IMR-90 (cell line): ENCODE results near the gene RAET1G. TPM values are rescaled to one million over a fixed set of nuclear protein-coding genes. Genes with fewer than 3 reads are reported as not detected.

Experiments
- ATAC-seq: fragments of 200-7000 bp; cut with Tn5 transposase; 2 replicates; pipeline ENCODE4 v1.9.1; 2020; ENCODE audit warnings: low read depth, mild to moderate bottlenecking, moderate library complexity
- BruUV-seq: library from RNA; stranded (reverse); fragments of 400-500 nt; replicated peaks from 2 replicates; lab custom pipeline; 2021; lab: Mats Ljungman, UMichigan
- CTCF ChIA-PET: fragments of 300-600 bp; formaldehyde crosslinking; extraction: SDS; loops from one replicate; lab custom pipeline; 2021; ENCODE audit warnings: antibody characterized with exemption; lab: Yijun Ruan, JAX
- POLR2A ChIA-PET: fragments of 300-600 bp; sonication (Branson Sonifier 250); formaldehyde crosslinking; loops from one replicate; lab custom pipeline; 2022; ENCODE audit warnings: antibody characterized with exemption; ENCODE audit not compliant: unreplicated experiment; lab: Charles Lee
- DNase-seq: peaks from one replicate; pipeline ENCODE4 v3.0.0; 2013
- H2AFZ ChIP-seq: replicated peaks from 2 replicates; pipeline ENCODE3; 2013; ENCODE audit warnings: low read length, mild to moderate bottlenecking; ENCODE audit not compliant: poor library complexity
- H2AK5ac ChIP-seq: 2 replicates; pipeline ENCODE4 v1.6.1; 2013; ENCODE audit warnings: low read depth, low read length, inconsistent platforms
- H2AK9ac ChIP-seq: replicated peaks from 2 replicates; pipeline ENCODE3; 2013; ENCODE audit warnings: mild to moderate bottlenecking, low read depth, low read length, moderate library complexity; ENCODE audit not compliant: poor library complexity
- H2BK120ac ChIP-seq: 2 replicates; pipeline ENCODE4 v1.6.1; 2013; ENCODE audit warnings: low read depth, low read length, inconsistent platforms
- H2BK15ac ChIP-seq: 3 replicates; pipeline ENCODE4 v1.6.1; 2013; ENCODE audit warnings: low read depth, low read length, inconsistent platforms
- H2BK20ac ChIP-seq: 2 replicates; pipeline ENCODE4 v1.6.1; 2013; ENCODE audit warnings: low read depth, mild to moderate bottlenecking, inconsistent platforms, low read length, moderate library complexity
- H2BK5ac ChIP-seq: 2 replicates; pipeline ENCODE4 v1.6.1; 2013; ENCODE audit warnings: mild to moderate bottlenecking, low read depth, low read length, inconsistent platforms; ENCODE audit not compliant: poor library complexity, severe bottlenecking
- H3K14ac ChIP-seq: replicated peaks from 2 replicates; pipeline ENCODE4 v1.6.1; 2013; ENCODE audit warnings: low read depth, low read length, inconsistent platforms
- H3K18ac ChIP-seq: 2 replicates; pipeline ENCODE4 v1.6.1; 2013; ENCODE audit warnings: low read depth, low read length, control low read depth
- H3K23ac ChIP-seq: 2 replicates; pipeline ENCODE4 v1.6.1; 2013; ENCODE audit warnings: low read depth, low read length, inconsistent platforms
- H3K27ac ChIP-seq: 2 replicates; pipeline ENCODE4 v1.5.1; 2013; ENCODE audit warnings: mild to moderate bottlenecking, control low read depth, low read length; ENCODE audit not compliant: insufficient read depth
- H3K27me3 ChIP-seq: 2 replicates; pipeline ENCODE4 v1.6.1; 2013; ENCODE audit warnings: low read length; ENCODE audit not compliant: control insufficient read depth, insufficient read depth
- H3K36me3 ChIP-seq: 2 replicates; pipeline ENCODE4 v1.6.1; 2013; ENCODE audit warnings: low read length, mixed read lengths; ENCODE audit not compliant: control insufficient read depth, insufficient read depth
- H3K4ac ChIP-seq: 2 replicates; pipeline ENCODE4 v1.6.1; 2013; ENCODE audit warnings: low read depth, low read length, inconsistent platforms
- H3K4me1 ChIP-seq: 2 replicates; pipeline ENCODE4 v1.6.1; 2013; ENCODE audit warnings: low read length, mixed read lengths; ENCODE audit not compliant: control insufficient read depth, insufficient read depth
- H3K4me2 ChIP-seq: 2 replicates; pipeline ENCODE4 v1.6.1; 2013; ENCODE audit warnings: low read depth, mild to moderate bottlenecking, control low read depth, low read length, moderate library complexity
- H3K4me3 ChIP-seq: 2 replicates; pipeline ENCODE4 v1.5.1; 2013; ENCODE audit warnings: low read depth, mild to moderate bottlenecking, control low read depth, low read length, moderate library complexity; ENCODE audit not compliant: insufficient read depth
- H3K56ac ChIP-seq: 2 replicates; pipeline ENCODE4 v1.6.1; 2013; ENCODE audit warnings: low read length, inconsistent platforms; ENCODE audit not compliant: insufficient read depth; ENCODE audit errors: extremely low read depth
- H3K79me1 ChIP-seq, 2 experiments: 2 replicates each; pipeline ENCODE4 v1.6.1; 2013; ENCODE audit warnings: low read length in 2 of 2, inconsistent platforms in 1 of 2, low read depth in 1 of 2
- H3K9ac ChIP-seq: 2 replicates; pipeline ENCODE4 v1.6.1; 2013; ENCODE audit warnings: low read depth, low read length, control low read depth
- H3K9me1 ChIP-seq: 2 replicates; pipeline ENCODE4 v1.6.1; 2013; ENCODE audit warnings: low read length, inconsistent platforms; ENCODE audit not compliant: insufficient read depth
- H3K9me3 ChIP-seq: 2 replicates; pipeline ENCODE4 v1.6.1; 2013; ENCODE audit warnings: low read length; ENCODE audit not compliant: control insufficient read depth, insufficient read depth
- H4K20me1 ChIP-seq: 2 replicates; pipeline ENCODE4 v1.6.1; 2013; ENCODE audit warnings: low read length, inconsistent platforms; ENCODE audit not compliant: insufficient read depth
- H4K5ac ChIP-seq: 2 replicates; pipeline ENCODE4 v1.6.1; 2013; ENCODE audit warnings: mild to moderate bottlenecking, low read depth, low read length, control low read depth
- H4K8ac ChIP-seq, 2 experiments: 2 replicates each; pipeline ENCODE4 v1.6.1; 2013; ENCODE audit warnings: low read depth in 2 of 2, low read length in 2 of 2, control low read depth in 1 of 2, inconsistent platforms in 1 of 2
- H4K91ac ChIP-seq: 2 replicates; pipeline ENCODE4 v1.6.1; 2013; ENCODE audit warnings: low read depth, low read length, inconsistent platforms; ENCODE audit not compliant: insufficient read depth
- BHLHE40 ChIP-seq: fragments of 150-350 bp; IDR thresholded peaks from 2 replicates; pipeline ENCODE4 v1.6.1; 2016; ENCODE audit warnings: mild to moderate bottlenecking, low read depth, low read length
- CEBPB ChIP-seq: IDR thresholded peaks from 2 replicates; pipeline ENCODE4 v1.6.1; 2012; ENCODE audit warnings: low read depth, low read length, improper control_type of control experiment
- CHD1 ChIP-seq: IDR thresholded peaks from 2 replicates; pipeline ENCODE4 v1.6.1; 2012; ENCODE audit warnings: low read depth, low read length, improper control_type of control experiment
- CTCF ChIP-seq: conservative IDR thresholded peaks from 2 replicates; pipeline ENCODE4 v1.5.1; 2012; ENCODE audit warnings: mild to moderate bottlenecking, low read depth, low read length, improper control_type of control experiment
- ELK1 ChIP-seq: fragments of 150-350 bp; IDR thresholded peaks from 2 replicates; pipeline ENCODE4 v1.6.1; 2016; ENCODE audit warnings: low read depth, mild to moderate bottlenecking, low read length, moderate library complexity, borderline replicate concordance
- FOS ChIP-seq: fragments of 150-350 bp; IDR thresholded peaks from 2 replicates; pipeline ENCODE4 v1.6.1; 2016; ENCODE audit warnings: low read depth, low read length
- MAFK ChIP-seq: IDR thresholded peaks from 2 replicates; pipeline ENCODE4 v1.6.1; 2012; ENCODE audit warnings: low read depth, low read length, improper control_type of control experiment
- MAZ ChIP-seq: IDR thresholded peaks from 2 replicates; pipeline ENCODE4 v1.6.1; 2012; ENCODE audit warnings: low read depth, mild to moderate bottlenecking, low read length, improper control_type of control experiment, moderate library complexity, borderline replicate concordance
- MXI1 ChIP-seq: IDR thresholded peaks from 2 replicates; pipeline ENCODE4 v1.6.1; 2012; ENCODE audit warnings: low read depth, mild to moderate bottlenecking, low read length, moderate library complexity, borderline replicate concordance
- NFE2L2 ChIP-seq: fragments of 150-350 bp; IDR thresholded peaks from 2 replicates; pipeline ENCODE4 v1.6.1; 2016; ENCODE audit warnings: low read depth, mild to moderate bottlenecking, low read length
- POLR2A ChIP-seq: IDR thresholded peaks from 2 replicates; pipeline ENCODE4 v1.6.1; 2012; ENCODE audit warnings: mild to moderate bottlenecking, low read depth, low read length
- RCOR1 ChIP-seq: IDR thresholded peaks from 2 replicates; pipeline ENCODE4 v1.6.1; 2012; ENCODE audit warnings: mild to moderate bottlenecking, low read length, improper control_type of control experiment; ENCODE audit not compliant: insufficient replicate concordance
- RFX5 ChIP-seq: IDR thresholded peaks from 2 replicates; pipeline ENCODE4 v1.8.0; 2012; ENCODE audit warnings: low read depth, mild to moderate bottlenecking, low read length, moderate library complexity
- SMC3 ChIP-seq: fragments of 150-350 bp; IDR thresholded peaks from 2 replicates; pipeline ENCODE4 v1.6.1; 2016; ENCODE audit warnings: low read depth, mild to moderate bottlenecking, antibody characterized with exemption, low read length, moderate library complexity
- WGBS, 2 experiments: methylation state at CpG; one replicate each; pipeline versions ENCODE4 v1.1.5 to v1.1.7; 2013; ENCODE audit warnings: missing lambda C conversion rate in 2 of 2; ENCODE audit not compliant: insufficient read length in 1 of 2; ENCODE audit errors: extremely low coverage in 2 of 2; 5-methylcytosine and 5-hydroxymethylcytosine counted together
- dilution Hi-C: fragments of 300-500 bp; cut with HindIII; formaldehyde crosslinking; loops from one replicate; pipeline ENCODE4 v1.14.3; 2018; ENCODE audit warnings: low sequenced_read_pairs; ENCODE audit not compliant: unreplicated experiment
- in situ Hi-C: fragments of 300-500 bp; cut with MboI; formaldehyde crosslinking; loops from 3 replicates; pipeline ENCODE4 v1.14.3; 2019; ENCODE audit warnings: low sequenced_read_pairs, inconsistent platforms, mixed read lengths
- intact Hi-C: fragments of 100-400 bp; cut with micrococcal nuclease; formaldehyde crosslinking; loops from 2 replicates; pipeline ENCODE4 v1.10.0; 2022
- polyA plus RNA-seq, 3 experiments: library from polyadenylated mRNA; depleted of rRNA; stranded (reverse); fragments of >200 nt; gene quantifications; 2 replicates each; pipeline ENCODE4 v1.2.3, GENCODE V29; 2012; ENCODE audit warnings: low replicate concordance in 1 of 3
- total RNA-seq: library from RNA; depleted of rRNA; stranded (reverse); fragments of >200 nt; gene quantifications from 2 replicates; pipeline ENCODE4 v1.2.3, GENCODE V29; 2012
- TF ChIP-seq, protein P1 (sequence below): fragments of 150-350 bp; IDR thresholded peaks from 2 replicates; pipeline ENCODE4 v1.6.1; 2017; ENCODE audit warnings: mild to moderate bottlenecking, antibody characterized with exemption, low read length, low read depth

Gene RAET1G
- total and polyA plus RNA-seq, 2 of the 4 experiments (the other 2 are of a cell fraction), result 1.3 to 4.2 TPM

GRCh38 chr6:149939356-149939648 lies 16.4 kb upstream of the RAET1G start:
- no peak overlapping the region for H2BK20ac ChIP-seq
- no peaks in the 10 kb centered on the region for H3K36me3 ChIP-seq
- H3K27ac ChIP-seq, result no peak overlapping the region
- intact Hi-C loops, result loop anchor here (10.0 kb wide), 1 partner anchor 875 kb away; no protein-coding TSS in a partner anchor
- H3K79me1 ChIP-seq, result peaks cover 0 to 2% of the 10 kb centered on the region in 2 experiments; a peak in 1 of 4 replicates
- ChIA-PET POLR2A (no interaction called here), CTCF (no interaction called here)
- no peak overlapping the region for H3K4me3 ChIP-seq
- H4K8ac ChIP-seq, result no peak overlapping the region
- no peak overlapping the region for H2BK120ac ChIP-seq
- no peak overlapping the region for H2BK15ac ChIP-seq
- H2BK5ac ChIP-seq, result no peak overlapping the region
- H3K56ac ChIP-seq, result no peak overlapping the region
- H3K23ac ChIP-seq, result 0 out of 2 replicates have a peak overlapping the region, but pooled peaks have one; percentile 69
- no peak overlapping the region for H2AK9ac ChIP-seq
- H3K4me1 ChIP-seq, result peaks cover 4% of the 10 kb centered on the region; the same call in 1 of the 2 replicates
- no peaks in the 10 kb centered on the region for H3K9me3 ChIP-seq
- TF ChIP-seq POLR2A, result no peak
- no peak for TF ChIP-seq CTCF
- TF ChIP-seq MXI1, result no peak
- TF ChIP-seq SMC3, result no peak
- no peak for TF ChIP-seq RFX5
- TF ChIP-seq CEBPB, result no peak
- no peak for TF ChIP-seq MAZ
- no peak for TF ChIP-seq MAFK
- no peak for TF ChIP-seq BHLHE40
- no peak for TF ChIP-seq ELK1
- TF ChIP-seq, protein P1, sequence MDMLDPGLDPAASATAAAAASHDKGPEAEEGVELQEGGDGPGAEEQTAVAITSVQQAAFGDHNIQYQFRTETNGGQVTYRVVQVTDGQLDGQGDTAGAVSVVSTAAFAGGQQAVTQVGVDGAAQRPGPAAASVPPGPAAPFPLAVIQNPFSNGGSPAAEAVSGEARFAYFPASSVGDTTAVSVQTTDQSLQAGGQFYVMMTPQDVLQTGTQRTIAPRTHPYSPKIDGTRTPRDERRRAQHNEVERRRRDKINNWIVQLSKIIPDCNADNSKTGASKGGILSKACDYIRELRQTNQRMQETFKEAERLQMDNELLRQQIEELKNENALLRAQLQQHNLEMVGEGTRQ, result no peak
- no peak for TF ChIP-seq NFE2L2
- no peak for TF ChIP-seq RCOR1
- TF ChIP-seq CHD1, result no peak
- no peak for TF ChIP-seq FOS
- H3K14ac ChIP-seq, result no peak overlapping the region
- H3K9me1 ChIP-seq, result no peaks in the 10 kb centered on the region
- H3K4me2 ChIP-seq, result no peak overlapping the region
- no peak overlapping the region for H3K9ac ChIP-seq
- H3K4ac ChIP-seq, result no peak overlapping the region
- H4K5ac ChIP-seq, result no peak overlapping the region
- H3K18ac ChIP-seq, result no peak overlapping the region
- no peak overlapping the region for H2AK5ac ChIP-seq
- no TSS peak for BruUV-seq
- ATAC-seq, result no peak
- H3K27me3 ChIP-seq, result peaks cover 48% of the 10 kb centered on the region
- H2AFZ ChIP-seq, result no peak overlapping the region
- H4K20me1 ChIP-seq, result no peaks in the 10 kb centered on the region
- dilution Hi-C loops, result no loop called here
- no peak for DNase-seq
- 30% methylated on average over 2 of the region's 5 CpGs; no CpG with 5 or more reads in 1 of the 2 experiments for WGBS, 2 experiments
- in situ Hi-C loops, result loop anchor here (5.0 to 25.0 kb wide), 3 partner anchors 68 to 875 kb away; no protein-coding TSS in a partner anchor
- H4K91ac ChIP-seq, result no peak overlapping the region
